GM19372 (cell line): ENCODE results near the gene STK39.

Experiments used
- ATAC-seq: cut with Tn5 transposase; IDR thresholded peaks from one replicate; pipeline ENCODE4 v1.9.1; 2021; ENCODE audit warnings: mild to moderate bottlenecking, low read depth, moderate library complexity; ENCODE audit not compliant: unreplicated experiment

STK39 gene

GRCh38 chr2:168244318-168244717, 3.1 kb downstream of the STK39 start:
- no peak for ATAC-seq

GRCh38 chr2:168243061-168243460, 4.3 kb downstream of the STK39 start:
- ATAC-seq: no peak

GRCh38 chr2:168241746-168242145, 5.6 kb downstream of the STK39 start:
- ATAC-seq: no peak

GRCh38 chr2:168241208-168241607, 6.2 kb downstream of the STK39 start:
- ATAC-seq: no peak

GRCh38 chr2:168239281-168239680, 8.1 kb downstream of the STK39 start:
- no peak for ATAC-seq

GRCh38 chr2:168237741-168238140, 9.7 kb downstream of the STK39 start:
- ATAC-seq: no peak

GRCh38 chr2:168234407-168235085, 12.8 kb downstream of the STK39 start:
- no peak for ATAC-seq

GRCh38 chr2:168233726-168234406, 13.5 kb downstream of the STK39 start:
- ATAC-seq: no peak

- ATAC-seq: no peak
These were observed 14.2 kb downstream of the STK39 start for GRCh38 chr2:168233166-168233565.

- ATAC-seq: no peak
These were observed 15.7 kb downstream of the STK39 start for GRCh38 chr2:168231609-168232241.

- ATAC-seq: no peak
These were observed 17.0 kb downstream of the STK39 start for GRCh38 chr2:168230389-168230788.

- no peak for ATAC-seq
These were observed 23.0 kb downstream of the STK39 start for GRCh38 chr2:168224346-168224745.

- ATAC-seq: no peak
These were observed 25.3 kb downstream of the STK39 start for GRCh38 chr2:168222088-168222487.

GRCh38 chr2:168220965-168221819, 26.2 kb downstream of the STK39 start:
- no peak for ATAC-seq

- no peak for ATAC-seq
These were observed 29.5 kb downstream of the STK39 start for GRCh38 chr2:168217920-168218319.

GRCh38 chr2:168216351-168217005, 30.9 kb downstream of the STK39 start:
- ATAC-seq: no peak

- no peak for ATAC-seq
These were observed 31.6 kb downstream of the STK39 start for GRCh38 chr2:168215813-168216212.

- no peak for ATAC-seq
These were observed 34.5 kb downstream of the STK39 start for GRCh38 chr2:168212866-168213265.

GRCh38 chr2:168212167-168212566, 35.2 kb downstream of the STK39 start:
- no peak for ATAC-seq

- no peak for ATAC-seq
These were observed 35.7 kb downstream of the STK39 start for GRCh38 chr2:168211664-168212163.
